ENCODE data around the gene HAO2.
"Not testable (repeated sequence)": the region's sequence is repeated elsewhere in the genome, so short reads cannot be mapped to it uniquely, and the experiment has no call there.

Gene HAO2

GRCh38 chr1:119341372-119341947 lies 27.1 kb upstream of the HAO2 start:
- H3K4me3 ChIP-seq (ENCODE audit: low read depth, low read length), result no peak overlapping the region

- no peak overlapping the region for H3K4me3 ChIP-seq (ENCODE audit: low read depth, low read length)
Measured at GRCh38 chr1:119345398-119345797, 23.2 kb upstream of the HAO2 start.

GRCh38 chr1:119347858-119348257 lies 20.7 kb upstream of the HAO2 start:
- no peak overlapping the region for H3K4me3 ChIP-seq (ENCODE audit: low read depth, low read length)

DNA sequence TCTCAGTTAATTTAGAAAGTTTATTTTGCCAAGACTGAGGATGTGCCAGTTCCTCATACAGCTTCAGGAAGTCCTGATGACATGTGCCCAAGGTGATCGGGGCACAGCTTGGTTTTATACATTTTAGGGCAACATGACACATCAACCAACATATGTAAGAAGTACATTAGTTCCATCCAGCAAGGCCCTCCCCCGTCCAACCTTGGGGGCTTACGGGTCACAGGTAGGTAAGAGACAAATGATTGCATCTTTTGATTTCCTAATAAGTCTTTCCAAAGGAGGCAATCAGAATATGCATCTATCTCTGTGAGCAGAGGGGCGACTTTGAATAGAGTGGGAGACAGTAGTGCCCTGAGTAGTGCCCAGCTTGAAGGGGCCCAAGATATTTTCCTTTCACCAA lies 19.6 kb upstream of the HAO2 start:
- no peak overlapping the region for H3K4me3 ChIP-seq (ENCODE audit: low read depth, low read length)

DNA sequence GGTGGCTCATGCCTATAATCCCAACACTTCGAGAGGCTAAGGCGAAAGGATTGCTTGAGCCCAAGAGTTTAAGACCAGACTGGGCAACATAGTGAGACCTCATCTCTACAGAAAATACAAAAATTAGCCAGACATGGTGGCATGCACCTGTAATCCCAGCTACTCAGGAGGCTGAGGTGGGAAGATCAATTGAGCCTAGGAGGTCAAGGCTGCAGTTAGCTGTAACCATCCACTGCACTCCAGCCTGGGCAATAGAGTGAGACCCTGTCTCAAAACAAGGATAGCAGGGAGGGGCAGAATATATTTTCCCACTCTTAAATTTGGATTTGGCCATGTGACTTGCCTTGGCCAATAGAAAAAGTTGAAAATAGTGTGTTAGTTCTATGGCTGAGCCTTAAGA lies 17.7 kb upstream of the HAO2 start:
- H3K4me3 ChIP-seq (ENCODE audit: low read depth, low read length), result not testable (repeated sequence)

DNA sequence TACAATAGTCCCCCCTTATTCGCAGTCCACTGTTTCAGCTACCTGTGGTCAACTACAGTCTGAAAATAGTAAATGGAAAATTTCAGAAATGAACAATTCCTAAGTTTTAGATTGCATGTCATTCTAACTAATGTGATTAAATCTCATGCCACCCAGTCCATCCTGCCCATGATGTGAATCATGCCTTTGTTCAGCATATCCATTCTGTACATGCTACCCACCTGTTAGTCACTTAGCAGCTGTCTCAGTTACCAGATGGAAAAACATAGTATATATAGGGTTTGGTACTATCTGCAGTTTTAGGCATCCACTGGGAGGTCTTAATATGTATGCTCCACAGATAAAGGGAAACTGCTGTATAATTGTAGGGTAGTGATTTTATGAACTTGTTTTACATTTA lies 16.6 kb upstream of the HAO2 start:
- no peak overlapping the region for H3K4me3 ChIP-seq (ENCODE audit: low read depth, low read length)

- no peak overlapping the region for H3K4me3 ChIP-seq (ENCODE audit: low read depth, low read length)
Measured at GRCh38 chr1:119353836-119354235, 14.7 kb upstream of the HAO2 start.

DNA sequence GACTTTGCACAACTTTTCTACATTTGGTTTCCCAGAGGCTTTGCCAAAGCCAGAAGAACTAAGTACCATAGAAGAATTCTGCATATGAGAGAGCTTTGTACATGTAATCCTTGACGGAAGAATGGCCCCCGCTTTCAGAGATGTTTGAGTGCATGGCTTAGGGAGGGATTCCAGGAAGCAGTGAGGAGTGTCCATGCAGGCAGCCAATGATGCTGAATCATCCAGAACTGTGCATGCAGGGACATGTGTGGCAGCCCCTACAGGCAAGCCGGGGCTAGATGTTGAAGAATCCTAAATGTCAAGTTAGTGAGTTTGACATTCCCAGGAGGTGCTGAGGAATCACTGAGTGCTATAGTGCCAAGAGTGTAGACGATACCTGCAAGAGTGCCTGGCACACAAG lies 9.9 kb upstream of the HAO2 start:
- H3K4me3 ChIP-seq (ENCODE audit: low read depth, low read length), result no peak overlapping the region

- H3K4me3 ChIP-seq (ENCODE audit: low read depth, low read length), result no peak overlapping the region
Measured at GRCh38 chr1:119359730-119360129, 8.9 kb upstream of the HAO2 start.

- no peak overlapping the region for H3K4me3 ChIP-seq (ENCODE audit: low read depth, low read length)
Measured at GRCh38 chr1:119361205-119361604, 7.4 kb upstream of the HAO2 start.

DNA sequence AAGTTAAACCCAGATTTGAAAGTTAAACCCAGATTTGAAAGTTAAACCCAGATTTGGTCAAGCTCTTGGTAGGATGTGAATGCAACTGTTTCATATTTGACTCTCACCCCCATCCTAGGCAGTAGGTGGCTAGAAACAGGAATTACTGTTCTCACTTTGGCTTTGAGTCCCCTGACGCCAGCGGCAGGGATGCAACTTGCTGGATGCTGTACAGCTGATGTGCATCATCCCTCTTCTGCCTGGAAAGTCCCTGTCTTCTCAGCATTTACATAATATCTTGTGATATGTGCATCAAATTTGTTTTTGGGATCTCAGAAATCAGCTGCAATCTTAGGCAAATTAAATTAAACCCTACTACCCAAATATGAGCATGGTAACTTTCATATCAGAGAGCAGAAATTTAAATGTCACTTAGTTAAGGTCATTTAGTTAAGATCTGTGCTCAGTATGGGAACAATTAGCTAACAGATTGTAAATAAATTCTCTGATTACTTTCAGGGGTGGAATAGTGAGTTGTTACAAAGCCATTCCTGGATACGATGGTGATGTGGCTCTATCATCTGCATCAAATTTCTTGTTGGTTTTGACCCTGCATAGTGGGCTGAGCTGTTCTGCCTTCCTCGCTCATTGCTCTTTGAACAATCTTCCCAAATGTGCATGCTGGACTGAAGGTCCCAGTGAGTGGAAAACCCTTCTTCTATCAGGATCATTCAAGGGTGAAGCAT lies 6.8 kb upstream of the HAO2 start:
- H3K4me3 ChIP-seq (ENCODE audit: low read depth, low read length), result no peak overlapping the region

GRCh38 chr1:119363162-119363561 lies 5.4 kb upstream of the HAO2 start:
- no peak overlapping the region for H3K4me3 ChIP-seq (ENCODE audit: low read depth, low read length)

DNA sequence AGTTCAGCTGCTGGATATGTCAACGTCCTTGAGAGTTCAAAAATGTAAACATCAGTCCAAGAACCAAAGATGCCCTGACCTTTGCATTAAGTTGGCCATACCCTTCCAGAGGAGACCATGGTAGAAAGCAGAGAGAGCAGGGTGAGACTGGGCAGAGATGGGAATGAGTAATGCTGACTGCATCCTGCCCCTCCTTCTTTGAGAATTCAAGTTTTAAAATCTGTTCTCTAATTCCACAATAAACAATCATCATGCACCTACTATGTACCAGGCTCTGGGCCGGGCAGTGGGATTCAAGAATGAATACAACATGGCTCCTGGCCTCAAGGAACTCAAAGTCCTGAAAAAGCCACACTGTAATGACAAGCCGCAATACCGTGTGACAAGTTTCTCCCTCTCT lies 3.9 kb upstream of the HAO2 start:
- no peak overlapping the region for H3K4me3 ChIP-seq (ENCODE audit: low read depth, low read length)

GRCh38 chr1:119366424-119366823 lies 2.2 kb upstream of the HAO2 start:
- H3K4me3 ChIP-seq (ENCODE audit: low read depth, low read length), result no peak overlapping the region

- H3K4me3 ChIP-seq (ENCODE audit: low read depth, low read length), result no peak overlapping the region
Measured at GRCh38 chr1:119367432-119368124, 1.0 kb upstream of the HAO2 start.

DNA sequence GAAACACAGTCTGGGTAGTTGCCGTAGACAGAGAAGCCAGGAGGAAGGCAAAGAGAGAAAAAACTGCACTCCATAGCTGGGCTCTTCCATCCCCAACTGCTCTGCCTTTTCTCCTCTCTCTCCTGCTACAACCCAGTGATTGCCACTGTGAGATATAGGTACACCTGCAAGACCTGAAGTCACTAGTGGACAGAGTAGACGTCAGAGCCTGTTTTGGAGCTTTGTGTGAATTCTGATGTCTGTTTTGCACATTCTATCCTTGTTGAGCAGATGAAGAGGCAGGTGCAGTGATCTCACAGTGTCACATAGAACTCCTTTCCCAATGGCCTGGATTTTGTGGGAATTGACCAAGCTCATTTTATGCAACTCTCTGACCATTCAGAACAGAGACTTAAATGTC lies 2.2 kb downstream of the HAO2 start:
- no peak overlapping the region for H3K4me3 ChIP-seq (ENCODE audit: low read depth, low read length)

DNA sequence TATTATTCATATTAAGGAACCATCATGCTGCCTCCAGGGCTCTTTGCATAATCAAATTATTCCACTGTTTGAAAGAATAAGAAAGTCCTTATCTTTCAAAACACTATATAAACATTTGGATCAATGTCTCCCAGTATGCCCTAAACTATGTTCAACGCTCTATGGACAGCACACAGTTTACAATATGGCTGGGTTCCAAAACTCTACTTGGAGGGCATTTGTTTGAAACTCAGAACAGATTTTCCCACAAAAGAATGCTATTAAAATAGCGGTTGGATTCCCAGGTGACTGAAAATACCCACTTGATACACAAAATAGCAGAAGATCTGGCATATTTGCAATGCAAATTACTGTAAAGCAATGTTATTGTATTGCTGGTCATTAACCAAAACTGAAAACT lies 3.2 kb downstream of the HAO2 start:
- H3K4me3 ChIP-seq (ENCODE audit: low read depth, low read length), result no peak overlapping the region

- H3K4me3 ChIP-seq (ENCODE audit: low read depth, low read length), result no peak overlapping the region
Measured at GRCh38 chr1:119372503-119373086, 4.0 kb downstream of the HAO2 start.

- H3K4me3 ChIP-seq (ENCODE audit: low read depth, low read length), result no peak overlapping the region
Measured at GRCh38 chr1:119373465-119373864, 4.9 kb downstream of the HAO2 start.

DNA sequence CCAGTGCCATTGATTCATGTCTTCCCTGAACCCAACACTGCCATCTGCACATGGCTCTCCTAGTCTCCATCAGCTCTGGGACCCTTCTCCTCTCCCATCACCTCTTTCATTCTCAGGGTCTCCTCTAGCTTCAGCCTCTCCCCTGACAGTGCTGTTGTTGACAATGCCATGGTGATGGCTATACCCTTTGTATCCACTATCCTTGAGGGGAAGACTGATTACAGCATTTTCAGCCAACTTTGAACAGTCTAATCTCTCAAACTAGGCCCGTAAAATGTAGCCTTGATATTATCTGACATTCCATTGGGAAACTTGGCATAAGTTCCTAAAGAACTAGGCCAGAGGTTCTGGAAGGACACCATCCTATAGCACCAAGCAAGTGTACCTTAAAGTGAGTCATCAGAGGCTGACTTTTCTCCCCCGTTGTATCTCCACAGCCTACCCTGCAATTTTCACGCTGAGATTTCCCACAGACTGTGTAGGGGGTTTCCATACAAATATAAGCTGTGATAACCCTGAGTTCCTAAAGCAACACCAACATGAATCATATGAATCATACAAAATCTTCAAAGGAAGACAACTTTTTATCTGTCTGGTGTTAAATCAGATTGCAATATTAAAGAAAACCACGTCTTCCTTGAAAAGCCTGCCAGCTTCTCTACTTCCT lies 5.8 kb downstream of the HAO2 start:
- no peak overlapping the region for H3K4me3 ChIP-seq (ENCODE audit: low read depth, low read length)

GRCh38 chr1:119375366-119375765 lies 6.8 kb downstream of the HAO2 start:
- no peak overlapping the region for H3K4me3 ChIP-seq (ENCODE audit: low read depth, low read length)
